ENCODE measurements around the gene PMEPA1. TPM values are rescaled to one million over a fixed set of nuclear protein-coding genes. Genes with fewer than 3 reads are reported as not detected.

Gene PMEPA1
- total and polyA plus RNA-seq, 2 donors (not counting 3 experiments of a cell fraction or from before 2014, with no cell fraction given): 31.6 to 33.2 TPM

GRCh38 chr20:57617079-57617795 lies 92.6 kb downstream of the PMEPA1 start:
- POLR2A ChIA-PET: no interaction called here
- no peaks in the 10 kb centered on the region for H3K9me3 ChIP-seq (replicated peaks; ENCODE audit: control insufficient read depth, insufficient read depth, low read length)
- no peak overlapping the region for H3K27ac ChIP-seq (ENCODE audit: insufficient read depth, low read depth, low read length)
- TF ChIP-seq CTCF (IDR thresholded peaks at IDR 0.05; ENCODE audit: extremely low read depth in 1 of 2, insufficient read depth in 1 of 2, low read depth in 1 of 2, low read length in 2 of 2) (no peak), MYC (IDR thresholded peaks at IDR 0.05; ENCODE audit: low read depth, low read length) (no peak), JUN (IDR thresholded peaks at IDR 0.05; ENCODE audit: borderline replicate concordance, insufficient read depth, insufficient read length, low read depth) (no peak), EZH2 (IDR thresholded peaks at IDR 0.05; ENCODE audit: borderline replicate concordance, low read depth, low read length, severe bottlenecking) (no peak), FOS (IDR thresholded peaks at IDR 0.05; ENCODE audit: borderline replicate concordance, insufficient read depth, low read length) (no peak), MAX (IDR thresholded peaks at IDR 0.05; ENCODE audit: insufficient read depth, insufficient read length) (no peak), GATA2 (IDR thresholded peaks at IDR 0.05; ENCODE audit: insufficient read depth, insufficient read length, low read depth, low read length) (no peak), POLR2AphosphoS5 (IDR thresholded peaks at IDR 0.05; ENCODE audit: insufficient read depth, low read depth, low read length) (no peak), POLR2A (IDR thresholded peaks at IDR 0.05; ENCODE audit: low read depth, low read length) (no peak)
- H2AFZ ChIP-seq (ENCODE audit: low read depth, low read length): no peak overlapping the region
- H3K4me3 ChIP-seq (replicated peaks in 1 of 3; ENCODE audit: insufficient read depth in 1 of 3, low read depth in 1 of 3, low read length in 3 of 3): no peak overlapping the region
- H3K4me1 ChIP-seq (ENCODE audit: control insufficient read depth, extremely low read depth, insufficient read depth, low read length): no peaks in the 10 kb centered on the region
- dilution Hi-C loops (cut with MboI; ENCODE audit: extremely low pct_ligation_motif_present, low sequenced_read_pairs): no loop called here
- H3K9me1 ChIP-seq (replicated peaks; ENCODE audit: control insufficient read depth, extremely low read depth, insufficient read depth, low read length): no peaks in the 10 kb centered on the region
- H3K79me2 ChIP-seq (ENCODE audit: control insufficient read depth, insufficient read depth, low read length): no peaks in the 10 kb centered on the region
- CTCF ChIA-PET: interaction anchor here (0.7 kb wide), 1 partner anchor 75 kb away, joined by 3 read pairs; no protein-coding TSS in a partner anchor
- no peak overlapping the region for H3K4me2 ChIP-seq (ENCODE audit: insufficient read depth, low read length)
- BruUV-seq (replicated peaks): no TSS peak
- no peaks in the 10 kb centered on the region for H3K27me3 ChIP-seq (ENCODE audit: control insufficient read depth in 2 of 2, insufficient read depth in 2 of 2, low read length in 2 of 2)
- intact Hi-C loops (cut with micrococcal nuclease): no loop called here
- H3K36me3 ChIP-seq (ENCODE audit: control insufficient read depth in 2 of 2, extremely low read depth in 1 of 2, insufficient read depth in 2 of 2, low read length in 2 of 2): no peaks in the 10 kb centered on the region
- DNase-seq (ENCODE audit: low read depth, low spot score): no peak
- no peaks in the 10 kb centered on the region for H4K20me1 ChIP-seq (replicated peaks; ENCODE audit: control insufficient read depth, extremely low read depth, insufficient read depth, low read length)
- FAIRE-seq: no peak
- H3K9ac ChIP-seq (replicated peaks; ENCODE audit: extremely low read depth, insufficient read depth, low read length): no peak overlapping the region

All from endothelial cell of umbilical vein (primary cell).